K562 (cell line): ENCODE results near the gene PGAM4. TPM values are rescaled to one million over a fixed set of nuclear protein-coding genes. Genes with fewer than 3 reads are reported as not detected.

Source experiments
- ATAC-seq: fragments of 200-7000 bp; cut with Tn5 transposase; 3 replicates; pipeline ENCODE4 v1.9.1; 2020; ENCODE audit warnings: moderate library complexity
- BruUV-seq: library from RNA; stranded (reverse); fragments of 400-500 nt; replicated peaks from 2 replicates; lab custom pipeline; 2021; lab: Mats Ljungman, UMichigan
- CTCF ChIA-PET: fragments of 300-600 bp; formaldehyde crosslinking; extraction: SDS; loops from one replicate; lab custom pipeline; 2021; ENCODE audit warnings: low intra/inter-chr PET ratio; lab: Yijun Ruan, JAX
- POLR2A ChIA-PET: fragments of 300-600, 350-650 bp; sonication (Branson Sonifier 250); formaldehyde crosslinking; extraction: SDS; loops from one replicate; lab custom pipeline; 2021; ENCODE audit warnings: antibody characterized with exemption, inconsistent platforms; lab: Yijun Ruan, JAX
- DNase-seq, 4 experiments: peaks; one replicate each; pipeline versions ENCODE4 v3.0.0 to v3.0.0-alpha.2; 2011 to 2018; ENCODE audit warnings: low spot score in 3 of 4, mixed read lengths in 3 of 4; ENCODE audit errors: extremely low read depth in 1 of 4
- FAIRE-seq: peaks from 2 replicates; lab custom pipeline; 2011; peaks lifted over from hg19 to GRCh38; lab: Jason Lieb, UNC
- H2AFZ ChIP-seq: 2 replicates; pipeline ENCODE4 v1.6.0; 2011; ENCODE audit warnings: low read depth, low read length, control low read depth, inconsistent platforms
- H3K27ac ChIP-seq: fragments of 200-600 bp; 3 replicates; pipeline ENCODE4 v1.8.0; 2011; ENCODE audit warnings: low read depth, mild to moderate bottlenecking, control low read depth, inconsistent platforms, low read length, moderate library complexity, mixed read lengths; ENCODE audit errors: extremely low read depth
- H3K27me3 ChIP-seq, 2 experiments: fragments of 300-600 bp in 1 of 2; 2 replicates in 1 of 2; 3 replicates in 1 of 2; pipeline versions ENCODE4 v1.6.0 to v1.8.0; 2011; ENCODE audit warnings: inconsistent platforms in 2 of 2, low read length in 2 of 2, mild to moderate bottlenecking in 1 of 2, mixed read lengths in 1 of 2, moderate library complexity in 1 of 2; ENCODE audit not compliant: control insufficient read depth in 2 of 2, insufficient read depth in 2 of 2
- H3K36me3 ChIP-seq: fragments of 300-600 bp; 3 replicates; pipeline ENCODE4 v1.8.0; 2011; ENCODE audit warnings: mild to moderate bottlenecking, low read length, inconsistent platforms; ENCODE audit not compliant: control insufficient read depth, insufficient read depth
- H3K4me1 ChIP-seq, 2 experiments: fragments of 200-600 bp in 1 of 2; replicated peaks in 1 of 2; 2 replicates in 1 of 2; 3 replicates in 1 of 2; pipeline versions ENCODE4 v1.5.1 to v1.8.0; 2011; ENCODE audit warnings: inconsistent platforms in 2 of 2, low read length in 2 of 2, mild to moderate bottlenecking in 1 of 2, mixed read lengths in 1 of 2, moderate library complexity in 1 of 2; ENCODE audit not compliant: control insufficient read depth in 2 of 2, insufficient read depth in 2 of 2
- H3K4me2 ChIP-seq: 2 replicates; pipeline ENCODE4 v1.6.1; 2011; ENCODE audit warnings: low read length, control low read depth, inconsistent platforms, mixed read lengths; ENCODE audit not compliant: insufficient read depth
- H3K4me3 ChIP-seq: fragments of 200-600 bp; sonication (generic), shearing (Covaris generic); 2 replicates; pipeline ENCODE4 v1.5.1; 2016; ENCODE audit warnings: control low read depth, inconsistent platforms
- H3K79me2 ChIP-seq: fragments of 200-600 bp; 3 replicates; pipeline ENCODE4 v1.8.0; 2011; ENCODE audit warnings: low read length, inconsistent platforms; ENCODE audit not compliant: control insufficient read depth, insufficient read depth
- H3K9ac ChIP-seq, 2 experiments: 2 replicates each; pipeline versions ENCODE4 v1.6.0 to v1.6.1; 2011; ENCODE audit warnings: low read depth in 2 of 2, low read length in 2 of 2, control low read depth in 1 of 2, inconsistent platforms in 1 of 2, mild to moderate bottlenecking in 1 of 2, mixed read lengths in 1 of 2; ENCODE audit not compliant: insufficient read depth in 1 of 2
- H3K9me1 ChIP-seq: one replicate; pipeline ENCODE4 v1.6.0; 2011; ENCODE audit warnings: inconsistent platforms, mild to moderate bottlenecking, low read length, moderate library complexity; ENCODE audit not compliant: control insufficient read depth, insufficient read depth
- H3K9me3 ChIP-seq: replicated peaks from 2 replicates; pipeline ENCODE4 v1.5.1; 2011; ENCODE audit warnings: low read depth, low read length, inconsistent platforms; ENCODE audit not compliant: control insufficient read depth, insufficient read depth
- H4K20me1 ChIP-seq: replicated peaks from 2 replicates; pipeline ENCODE4 v1.6.1; 2011; ENCODE audit warnings: low read length, inconsistent platforms, mixed read lengths; ENCODE audit not compliant: control insufficient read depth, insufficient read depth
- CREBBP ChIP-seq: IDR thresholded peaks from one replicate; pipeline ENCODE4 v1.6.1; 2012; ENCODE audit warnings: low read depth, mild to moderate bottlenecking, control low read depth, inconsistent platforms, low read length
- NFIC ChIP-seq: fragments of 450-650 bp; IDR thresholded peaks from 2 replicates; pipeline ENCODE4 v1.6.1; 2017; ENCODE audit warnings: mild to moderate bottlenecking, inconsistent platforms
- RBM22 ChIP-seq: fragments of 200-400 bp; formaldehyde crosslinking; IDR thresholded peaks from 2 replicates; pipeline ENCODE4 v1.6.1; 2018; ENCODE audit warnings: low read length, low read depth; ENCODE audit not compliant: poor library complexity, severe bottlenecking
- TAF15 ChIP-seq: fragments of 200-400 bp; formaldehyde crosslinking; IDR thresholded peaks from 2 replicates; pipeline ENCODE4 v1.6.1; 2017; ENCODE audit warnings: mild to moderate bottlenecking, low read depth, low read length, moderate library complexity
- ZFP91 ChIP-seq: sonication (generic); formaldehyde crosslinking; IDR thresholded peaks from 2 replicates; pipeline ENCODE4 v1.8.0; 2022; ENCODE audit warnings: mild to moderate bottlenecking, missing genetic modification reagents
- ZMIZ1 ChIP-seq, 2 experiments: fragments of 150-350 bp in 1 of 2; IDR thresholded peaks; 2 replicates each; pipeline ENCODE4 v1.6.1; 2012 to 2016; ENCODE audit warnings: low read depth in 2 of 2, low read length in 2 of 2, mild to moderate bottlenecking in 1 of 2, moderate library complexity in 1 of 2
- ZNF121 ChIP-seq: sonication (generic); formaldehyde crosslinking; conservative IDR thresholded peaks from 2 replicates; pipeline ENCODE4 v1.8.0; 2022; ENCODE audit warnings: missing genetic modification reagents
- ZNF609 ChIP-seq: sonication (generic); formaldehyde crosslinking; IDR thresholded peaks from 2 replicates; pipeline ENCODE4 v1.8.1; 2023; ENCODE audit warnings: missing genetic modification reagents, mild to moderate bottlenecking, borderline replicate concordance
- ZZZ3 ChIP-seq: fragments of 450-650 bp; IDR thresholded peaks from 2 replicates; pipeline ENCODE4 v1.6.1; 2016; ENCODE audit warnings: antibody characterized with exemption, mild to moderate bottlenecking, moderate library complexity
- WGBS: fragments of 100-300 bp; shearing (Covaris generic); methylation state at CpG from one replicate; pipeline ENCODE4 v1.1.6; 2016; ENCODE audit warnings: low coverage, mixed read lengths; ENCODE audit not compliant: insufficient coverage; ENCODE audit errors: missing lambda C conversion rate; 5-methylcytosine and 5-hydroxymethylcytosine counted together
- in situ Hi-C: fragments of 300-500 bp; cut with MboI; formaldehyde crosslinking; loops from 4 replicates; pipeline ENCODE4 v1.15.0; 2018; ENCODE audit warnings: inconsistent platforms, mixed read lengths
- intact Hi-C: fragments of 100-400 bp; cut with micrococcal nuclease; formaldehyde crosslinking; loops from 2 replicates; pipeline ENCODE4 v1.14.2; 2022
- polyA plus RNA-seq, 8 experiments: library from polyadenylated mRNA; depleted of rRNA in 4 of 8; stranded (reverse) in 5 of 8; unstranded in 3 of 8; fragments of >200 nt; fragmentation: Nextera tagmentation in 2 of 8; fragmentation: Illumina TruSeq in 1 of 8; extraction: Ambion mirVana in 2 of 8; extraction: Trizol in 1 of 8; gene quantifications; 2 replicates each; pipeline versions ENCODE4 v1.2.1 to v1.2.3, GENCODE V29; 2011 to 2014; ENCODE audit warnings: inconsistent platforms in 1 of 8, missing spikeins in 1 of 8
- total RNA-seq, 7 experiments: library from RNA; depleted of rRNA in 6 of 7; stranded (reverse); fragments of >200 nt in 6 of 7; fragmentation: Illumina TruSeq in 2 of 7; extraction: Trizol in 2 of 7; gene quantifications; 2 replicates each; pipeline versions ENCODE4 v1.2.1 to v1.2.3, GENCODE V29; 2011 to 2021; ENCODE audit warnings: low replicate concordance in 1 of 7

The PGAM4 gene
- total and polyA plus RNA-seq, 9 of the 15 experiments (the other 6 are each of a cell fraction or from before 2014, with no cell fraction given) = 0.55 to 0.75 TPM; not detected in 7

DNA sequence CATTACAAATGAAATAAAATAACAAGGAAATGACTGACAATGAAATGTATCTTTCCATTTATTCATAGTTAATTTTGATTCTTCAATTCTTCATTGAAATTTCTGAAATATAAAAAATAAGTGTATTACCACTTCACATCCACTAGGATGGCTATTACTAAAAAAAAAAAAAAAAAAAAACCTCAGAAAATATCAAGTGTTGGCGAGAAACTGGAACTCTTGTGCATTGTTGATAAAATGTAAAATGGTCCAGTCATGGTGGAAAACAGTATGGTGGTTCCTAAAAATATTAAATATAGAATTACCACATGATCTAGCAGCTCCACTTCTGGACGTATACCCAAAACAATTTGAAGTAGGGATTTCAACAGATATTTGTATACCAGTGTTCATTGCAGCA is 22.9 kb downstream of the PGAM4 start:
- Histone ChIP-seq H3K36me3 (peaks cover 3% of the 10 kb centered on the region; the same call in 1 of the 3 replicates), H2AFZ (no peak overlapping the region), H3K9ac (no peak overlapping the region), H4K20me1 (no peaks in the 10 kb centered on the region), H3K79me2 (peaks cover 77% of the 10 kb centered on the region), H3K4me3 (no peak overlapping the region), H3K9me3 (no peaks in the 10 kb centered on the region), H3K4me2 (no peak overlapping the region), H3K27me3 (no peaks in the 10 kb centered on the region), H3K9me1 (no peaks in the 10 kb centered on the region), H3K4me1 (no peaks in the 10 kb centered on the region; a peak in 1 of 5 replicates), H3K27ac (no peak overlapping the region)
- DNase-seq (no peak), FAIRE-seq (no peak), ATAC-seq (no peak)
- intact Hi-C loops (no loop called here), in situ Hi-C loops (no loop called here)
- POLR2A ChIA-PET = no interaction called here
- CTCF ChIA-PET = no interaction called here
- WGBS = 36% methylated on average over 2 of the region's 2 CpGs
- no TSS peak for BruUV-seq
- no peak for TF ChIP-seq CREBBP
- no peak for TF ChIP-seq ZNF609 (CRISPR knock-in tag)
- no peak for TF ChIP-seq TAF15
- TF ChIP-seq ZNF121 (CRISPR knock-in tag) = no peak
- no peak for TF ChIP-seq ZFP91
- TF ChIP-seq ZZZ3 = no peak
- no peak for TF ChIP-seq NFIC
- TF ChIP-seq RBM22 = no peak
- TF ChIP-seq ZMIZ1 (IDR thresholded peaks at IDR 0.05; ENCODE audit: low read depth in 2 of 2, low read length in 2 of 2) = no peak
